GM13977 (cell line): ENCODE data around the gene BRPF3.

Experiments used
- DNase-seq: peaks from one replicate; pipeline ENCODE4 v3.0.0; 2012; ENCODE audit warnings: low spot score
- in situ Hi-C: fragments of 300-500 bp; cut with MboI; formaldehyde crosslinking; loops from one replicate; pipeline ENCODE4 v1.12.0; 2022; ENCODE audit warnings: low sequenced_read_pairs, low pct_unique_long_range_greater_than_20kb, mixed read lengths, inconsistent platforms; ENCODE audit not compliant: unreplicated experiment
- TF ChIP-seq, protein P1 (sequence below): IDR thresholded peaks from 2 replicates; pipeline ENCODE4 v1.5.1; 2012; ENCODE audit warnings: mild to moderate bottlenecking, control low read depth; ENCODE audit not compliant: insufficient read depth; ENCODE audit errors: extremely low read depth, missing control alignments

BRPF3 gene

DNA sequence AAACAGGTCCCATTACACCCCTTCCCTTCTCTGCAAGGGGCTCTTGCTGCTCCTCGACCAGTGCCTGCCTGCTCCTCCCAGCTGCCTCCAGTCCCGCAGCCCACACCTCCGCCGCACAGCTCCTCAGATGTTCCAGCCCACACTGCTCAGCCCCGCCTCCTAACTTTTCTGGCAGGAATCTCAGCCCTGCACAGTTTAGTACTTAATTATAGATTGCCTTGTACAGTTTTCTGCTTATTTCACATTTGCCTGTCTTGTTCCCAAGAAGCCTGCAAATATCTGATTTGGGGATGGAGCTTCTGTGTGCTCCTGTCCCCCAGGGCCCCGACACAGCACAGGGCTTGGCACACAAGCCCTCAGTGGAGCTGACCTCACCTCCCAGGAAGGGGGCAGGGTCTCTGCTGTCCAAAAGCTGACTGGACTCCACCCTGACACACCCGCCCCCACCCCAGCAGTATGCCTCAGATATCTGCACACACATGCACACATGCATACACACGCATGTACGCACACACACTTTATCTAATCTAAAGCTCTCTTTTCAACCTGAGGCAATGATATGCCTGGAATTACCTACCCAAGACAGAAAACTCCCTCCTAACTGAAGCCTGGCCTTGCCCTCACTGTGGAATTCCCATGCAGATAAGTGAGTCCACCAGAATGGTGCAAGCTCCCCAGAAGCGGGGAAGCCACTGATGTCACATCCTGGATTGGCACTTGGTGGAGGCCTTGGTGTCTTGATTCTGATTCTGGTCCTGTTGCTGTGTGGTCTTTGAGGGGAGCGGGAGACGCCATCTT lies 72.1 kb downstream of the BRPF3 start:
- in situ Hi-C loops, result no loop called here
- TF ChIP-seq, protein P1, sequence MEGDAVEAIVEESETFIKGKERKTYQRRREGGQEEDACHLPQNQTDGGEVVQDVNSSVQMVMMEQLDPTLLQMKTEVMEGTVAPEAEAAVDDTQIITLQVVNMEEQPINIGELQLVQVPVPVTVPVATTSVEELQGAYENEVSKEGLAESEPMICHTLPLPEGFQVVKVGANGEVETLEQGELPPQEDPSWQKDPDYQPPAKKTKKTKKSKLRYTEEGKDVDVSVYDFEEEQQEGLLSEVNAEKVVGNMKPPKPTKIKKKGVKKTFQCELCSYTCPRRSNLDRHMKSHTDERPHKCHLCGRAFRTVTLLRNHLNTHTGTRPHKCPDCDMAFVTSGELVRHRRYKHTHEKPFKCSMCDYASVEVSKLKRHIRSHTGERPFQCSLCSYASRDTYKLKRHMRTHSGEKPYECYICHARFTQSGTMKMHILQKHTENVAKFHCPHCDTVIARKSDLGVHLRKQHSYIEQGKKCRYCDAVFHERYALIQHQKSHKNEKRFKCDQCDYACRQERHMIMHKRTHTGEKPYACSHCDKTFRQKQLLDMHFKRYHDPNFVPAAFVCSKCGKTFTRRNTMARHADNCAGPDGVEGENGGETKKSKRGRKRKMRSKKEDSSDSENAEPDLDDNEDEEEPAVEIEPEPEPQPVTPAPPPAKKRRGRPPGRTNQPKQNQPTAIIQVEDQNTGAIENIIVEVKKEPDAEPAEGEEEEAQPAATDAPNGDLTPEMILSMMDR, result no peak
- no peak for DNase-seq

DNA sequence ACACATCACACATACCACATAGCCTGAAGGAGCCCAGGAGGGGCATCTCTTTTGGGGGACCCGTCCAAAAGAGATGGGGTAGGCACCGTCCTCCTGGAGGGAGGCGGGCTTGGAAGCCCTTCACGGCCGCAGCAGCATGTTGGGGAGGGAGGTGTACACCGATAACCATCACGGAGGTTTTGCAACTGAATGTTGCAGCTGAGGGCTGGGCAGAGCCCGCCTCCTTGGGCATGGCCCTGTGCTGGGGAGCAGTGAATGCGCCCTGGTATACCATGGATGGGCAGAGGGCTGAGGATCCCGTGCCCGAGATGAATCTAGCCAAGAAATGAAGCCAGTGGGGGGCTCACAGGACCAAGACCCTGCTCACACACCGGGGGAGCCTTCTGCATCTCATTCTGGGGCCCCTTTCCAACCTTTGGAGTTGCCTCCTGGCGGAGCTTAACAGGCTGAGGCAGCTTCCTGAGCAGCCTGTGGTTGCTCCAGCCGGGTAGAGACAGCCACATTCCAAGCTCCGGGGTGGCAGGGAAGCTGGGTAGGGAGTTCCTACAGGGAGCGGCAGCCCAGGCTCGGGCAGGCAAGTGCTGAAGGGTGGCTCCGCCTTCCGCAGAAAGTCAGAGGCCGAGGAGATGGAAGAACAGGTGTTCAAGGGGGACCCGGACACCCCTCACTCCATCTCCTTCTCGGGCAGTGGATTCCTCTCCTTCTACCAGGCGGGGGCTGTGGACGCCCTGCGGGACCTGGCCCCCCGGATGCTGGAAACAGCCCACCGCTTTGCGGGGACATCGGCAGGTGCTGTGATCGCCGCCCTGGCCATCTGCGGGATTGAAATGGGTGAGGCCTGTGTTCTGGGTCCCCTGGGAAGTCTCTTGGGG lies 73.5 kb downstream of the BRPF3 start, which contains the start of gene PNPLA1:
Gene PNPLA1 (plus strand): TSS at position 227 of the 872 bp plus-strand sequence. CDS start 400 bp downstream, at position 627.
- TF ChIP-seq, protein P1, result no peak
- in situ Hi-C loops, result no loop called here
- no peak for DNase-seq

DNA sequence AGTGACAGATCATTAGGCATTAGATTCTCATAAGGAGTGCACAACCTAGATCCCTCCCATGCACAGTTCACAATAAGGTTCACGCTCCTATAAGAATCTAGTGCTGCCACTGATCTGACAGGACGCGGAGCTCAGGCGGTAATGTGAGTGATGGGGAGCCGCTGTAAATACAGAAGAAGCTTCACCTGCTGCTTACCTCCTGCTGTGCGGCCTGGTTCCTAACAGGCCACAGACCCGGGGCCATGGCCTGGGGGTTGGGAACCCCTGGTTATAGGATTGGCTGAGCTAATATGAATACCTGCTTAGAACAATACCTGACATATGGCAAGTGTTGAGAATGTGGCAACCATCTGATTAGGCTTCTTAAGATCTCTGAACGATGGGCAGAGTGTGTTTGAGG lies 75.7 kb downstream of the BRPF3 start:
- DNase-seq, result no peak
- TF ChIP-seq, protein P1, result no peak
- in situ Hi-C loops, result no loop called here

DNA sequence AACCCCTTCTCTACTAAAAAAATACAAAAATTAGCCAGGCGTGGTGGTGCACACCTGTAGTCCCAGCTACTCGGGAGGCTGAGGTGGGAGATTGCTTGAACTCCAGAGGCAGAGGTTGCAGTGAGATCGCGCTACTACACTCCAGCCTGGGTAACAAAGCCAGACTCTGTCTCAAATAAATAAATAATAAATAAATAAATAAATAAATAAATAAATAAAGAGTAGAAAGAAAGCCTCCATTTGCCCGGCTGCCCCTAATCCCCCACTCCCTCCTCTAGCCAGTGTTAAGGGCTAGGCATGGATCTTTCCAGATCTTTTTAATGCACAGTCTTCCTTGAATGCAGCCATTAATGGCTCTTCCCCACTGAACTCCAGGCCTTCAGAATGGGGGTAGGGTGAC lies 76.5 kb downstream of the BRPF3 start:
- TF ChIP-seq, protein P1, result no peak
- no peak for DNase-seq

DNA sequence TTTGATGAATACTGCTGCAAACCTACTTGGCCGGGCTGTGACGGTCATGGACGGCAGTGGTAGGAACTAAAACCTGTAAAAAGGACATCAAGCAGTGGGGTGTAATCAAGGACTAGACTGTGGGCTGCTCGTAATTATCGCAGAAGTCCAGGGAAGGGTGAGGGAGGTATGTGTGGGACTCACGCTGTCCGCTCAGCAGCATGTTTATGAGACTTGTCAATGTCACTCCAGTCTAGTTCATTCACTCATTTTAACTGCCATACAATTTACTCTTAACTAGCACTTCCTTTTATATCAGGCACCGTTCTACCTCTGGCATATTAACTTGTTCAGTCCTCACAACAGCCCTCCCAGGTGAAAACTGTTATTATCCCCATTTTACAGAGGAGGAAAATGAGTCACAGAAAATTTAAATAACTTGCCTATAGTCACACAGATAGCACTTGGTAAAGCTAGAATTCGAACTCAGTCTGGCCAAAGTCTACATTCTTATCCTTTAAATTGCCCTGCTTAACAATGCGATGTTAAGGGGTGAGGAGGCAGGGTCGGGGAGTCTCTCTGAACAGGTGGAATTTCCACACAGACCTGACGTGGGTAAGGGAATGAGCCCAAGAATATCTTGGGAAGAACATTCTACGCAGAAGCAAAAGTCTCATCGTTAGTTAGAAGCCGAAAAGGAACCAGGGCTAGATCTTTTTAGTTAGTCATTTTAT lies 77.4 kb downstream of the BRPF3 start:
- TF ChIP-seq, protein P1, result no peak
- in situ Hi-C loops, result no loop called here
- DNase-seq, result no peak

More for the DNA sequence above, 76.5 kb downstream of the BRPF3 start:
- in situ Hi-C loops, result no loop called here
